PC-3 (cell line): Measurements from ENCODE around the gene TGFB1. TPM values are rescaled to one million over a fixed set of nuclear protein-coding genes. Genes with fewer than 3 reads are reported as not detected.

Source experiments
- ATAC-seq: fragments of 200-7000 bp; cut with Tn5 transposase; 2 replicates; pipeline ENCODE4 v1.9.1; 2020; ENCODE audit warnings: mild to moderate bottlenecking, moderate library complexity
- BruUV-seq: library from RNA; stranded (reverse); fragments of 400-500 nt; replicated peaks from 2 replicates; lab custom pipeline; 2021; lab: Mats Ljungman, UMichigan
- CTCF ChIA-PET: fragments of 300-600 bp; sonication (Branson Sonifier 250); formaldehyde crosslinking; loops from one replicate; lab custom pipeline; 2022; ENCODE audit warnings: antibody characterized with exemption; lab: Charles Lee
- POLR2A ChIA-PET: fragments of 300-600 bp; sonication (Branson Sonifier 250); formaldehyde crosslinking; loops from one replicate; lab custom pipeline; 2022; ENCODE audit warnings: antibody characterized with exemption; ENCODE audit not compliant: unreplicated experiment; lab: Charles Lee
- DNase-seq: peaks from one replicate; pipeline ENCODE4 v3.0.0-alpha.2; 2015
- H2AFZ ChIP-seq: fragments of 300-600 bp; sonication (generic); 2 replicates; pipeline ENCODE4 v1.6.0; 2016; ENCODE audit warnings: antibody characterized with exemption, low read length
- H3F3A ChIP-seq: fragments of 300-600 bp; sonication (generic); one replicate; pipeline ENCODE4 v1.6.0; 2017; ENCODE audit warnings: antibody characterized with exemption, low read length, control low read depth, mild to moderate bottlenecking; ENCODE audit not compliant: unreplicated experiment
- H3K27ac ChIP-seq: fragments of 300-600 bp; sonication (generic); 2 replicates; pipeline ENCODE4 v1.5.1; 2016; ENCODE audit warnings: mild to moderate bottlenecking, low read length
- H3K27me3 ChIP-seq: fragments of 300-600 bp; sonication (generic); 2 replicates; pipeline ENCODE4 v1.6.1; 2016; ENCODE audit warnings: low read length, mixed read lengths
- H3K36me3 ChIP-seq: fragments of 300-600 bp; sonication (generic); 2 replicates; pipeline ENCODE4 v1.6.1; 2016; ENCODE audit warnings: low read depth, mixed run types, low read length, mixed read lengths
- H3K4me1 ChIP-seq: fragments of 300-600 bp; sonication (generic); 2 replicates; pipeline ENCODE4 v1.5.1; 2016; ENCODE audit warnings: low read length; ENCODE audit not compliant: insufficient read depth
- H3K4me2 ChIP-seq: fragments of 300-600 bp; sonication (generic); 2 replicates; pipeline ENCODE4 v1.6.0; 2016; ENCODE audit warnings: low read length
- H3K4me3 ChIP-seq: fragments of 300-600 bp; sonication (generic); 2 replicates; pipeline ENCODE4 v1.5.1; 2016; ENCODE audit warnings: mild to moderate bottlenecking, low read length, mixed read lengths
- H3K79me2 ChIP-seq: fragments of 300-600 bp; sonication (generic); 2 replicates; pipeline ENCODE4 v1.6.1; 2017; ENCODE audit warnings: low read length, mixed read lengths
- H3K9ac ChIP-seq: fragments of 300-600 bp; sonication (generic); 2 replicates; pipeline ENCODE4 v1.6.0; 2016; ENCODE audit warnings: mild to moderate bottlenecking, low read length
- H3K9me2 ChIP-seq: fragments of 300-600 bp; sonication (generic); replicated peaks from 2 replicates; pipeline ENCODE4 v1.6.1; 2016; ENCODE audit warnings: mixed run types, low read length, mixed read lengths
- H3K9me3 ChIP-seq: fragments of 300-600 bp; sonication (generic); 2 replicates; pipeline ENCODE4 v1.6.1; 2016; ENCODE audit warnings: low read length, mixed read lengths
- H4K20me1 ChIP-seq: fragments of 300-600 bp; sonication (generic); 2 replicates; pipeline ENCODE4 v1.6.1; 2016; ENCODE audit warnings: low read length, mixed read lengths
- EZH2 ChIP-seq: fragments of 300-600 bp; sonication (generic); IDR thresholded peaks from one replicate; pipeline ENCODE4 v1.6.1; 2017; ENCODE audit warnings: antibody characterized with exemption, mild to moderate bottlenecking, low read length; ENCODE audit not compliant: unreplicated experiment
- EZH2phosphoT487 ChIP-seq: fragments of 300-600 bp; sonication (generic); IDR thresholded peaks from 2 replicates; pipeline ENCODE4 v1.6.1; 2018; ENCODE audit warnings: mild to moderate bottlenecking, antibody characterized with exemption, low read length, borderline replicate concordance
- intact Hi-C: fragments of 100-400 bp; cut with micrococcal nuclease; formaldehyde crosslinking; loops from 2 replicates; pipeline ENCODE4 v1.9.0; 2023
- total RNA-seq: library from RNA; depleted of rRNA; stranded (reverse); fragments of >200 nt; gene quantifications from 2 replicates; pipeline ENCODE4 v1.2.3, GENCODE V29; 2014
- TF ChIP-seq, protein P1 (sequence below): fragments of 300-600 bp; sonication (generic); conservative IDR thresholded peaks from 2 replicates; pipeline ENCODE4 v1.5.1; 2017; ENCODE audit warnings: antibody characterized with exemption, low read depth, mild to moderate bottlenecking, low read length

TGFB1 gene
- total RNA-seq, 1 experiment from 2014 or later = 16.4 TPM

- ATAC-seq (peak; percentile 40), DNase-seq (peak; percentile 49)
- TF ChIP-seq, protein P1, sequence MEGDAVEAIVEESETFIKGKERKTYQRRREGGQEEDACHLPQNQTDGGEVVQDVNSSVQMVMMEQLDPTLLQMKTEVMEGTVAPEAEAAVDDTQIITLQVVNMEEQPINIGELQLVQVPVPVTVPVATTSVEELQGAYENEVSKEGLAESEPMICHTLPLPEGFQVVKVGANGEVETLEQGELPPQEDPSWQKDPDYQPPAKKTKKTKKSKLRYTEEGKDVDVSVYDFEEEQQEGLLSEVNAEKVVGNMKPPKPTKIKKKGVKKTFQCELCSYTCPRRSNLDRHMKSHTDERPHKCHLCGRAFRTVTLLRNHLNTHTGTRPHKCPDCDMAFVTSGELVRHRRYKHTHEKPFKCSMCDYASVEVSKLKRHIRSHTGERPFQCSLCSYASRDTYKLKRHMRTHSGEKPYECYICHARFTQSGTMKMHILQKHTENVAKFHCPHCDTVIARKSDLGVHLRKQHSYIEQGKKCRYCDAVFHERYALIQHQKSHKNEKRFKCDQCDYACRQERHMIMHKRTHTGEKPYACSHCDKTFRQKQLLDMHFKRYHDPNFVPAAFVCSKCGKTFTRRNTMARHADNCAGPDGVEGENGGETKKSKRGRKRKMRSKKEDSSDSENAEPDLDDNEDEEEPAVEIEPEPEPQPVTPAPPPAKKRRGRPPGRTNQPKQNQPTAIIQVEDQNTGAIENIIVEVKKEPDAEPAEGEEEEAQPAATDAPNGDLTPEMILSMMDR = peak; percentile 59
- TF ChIP-seq EZH2phosphoT487 (no peak), EZH2 (no peak)
- Histone ChIP-seq H2AFZ (peak overlapping the region; percentile 69), H3K27ac (no peak overlapping the region), H3K4me3 (peak overlapping the region; percentile 86), H4K20me1 (no peaks in the 10 kb centered on the region), H3K9me3 (no peaks in the 10 kb centered on the region), H3K4me2 (peak overlapping the region; percentile 94), H3K4me1 (0 out of 2 replicates have a peak, but pooled peaks cover 4% of the 10 kb centered on the region), H3K27me3 (no peaks in the 10 kb centered on the region), H3K36me3 (no peaks in the 10 kb centered on the region), H3F3A (no peaks in the 10 kb centered on the region), H3K9me2 (no peaks in the 10 kb centered on the region), H3K9ac (peak overlapping the region; percentile 74), H3K79me2 (peaks cover 40% of the 10 kb centered on the region)
- ChIA-PET CTCF (interaction anchor here (1.0 to 1.5 kb wide), 4 partner anchors 11 to 56 kb away, joined by 3 to 6 read pairs (median 4); partner anchors contain the start of genes B9D2 and CCDC97), POLR2A (no interaction called here)
- BruUV-seq = no TSS peak
- intact Hi-C loops = no loop called here
Measured at GRCh38 chr19:41352609-41353465, 885 bp downstream of the TGFB1 start.

- ATAC-seq = no peak
- H3K9me2 ChIP-seq = no peaks in the 10 kb centered on the region
Measured at GRCh38 chr19:41352279-41352608, 1.5 kb downstream of the TGFB1 start.

More at GRCh38 chr19:41352279-41352608, 1.5 kb downstream of the TGFB1 start:
- Histone ChIP-seq H3K4me1 (0 out of 2 replicates have a peak, but pooled peaks cover 4% of the 10 kb centered on the region), H4K20me1 (no peaks in the 10 kb centered on the region), H3K9me3 (no peaks in the 10 kb centered on the region), H3K4me3 (peak overlapping the region; percentile 86), H3K27ac (no peak overlapping the region), H3K4me2 (peak overlapping the region; percentile 94), H3K27me3 (no peaks in the 10 kb centered on the region), H3K79me2 (peaks cover 40% of the 10 kb centered on the region), H3K9ac (peak overlapping the region; percentile 74), H3K36me3 (no peaks in the 10 kb centered on the region), H3F3A (no peaks in the 10 kb centered on the region), H2AFZ (peak overlapping the region; percentile 69)
- ChIA-PET CTCF (interaction anchor here (1.3 to 1.5 kb wide), 3 partner anchors 30 to 57 kb away, joined by 3 to 6 read pairs (median 5); partner anchors contain the start of gene CCDC97), POLR2A (no interaction called here)
- TF ChIP-seq EZH2 = no peak
- TF ChIP-seq, protein P1 = no peak
- TF ChIP-seq EZH2phosphoT487 = no peak
- BruUV-seq = no TSS peak
- no peak for DNase-seq
- intact Hi-C loops = no loop called here
